ENCODE results near the gene DOCK9.
A peak's percentile ranks its signal among the peaks of the same experiment; 100 is the strongest.

The DOCK9 gene

DNA sequence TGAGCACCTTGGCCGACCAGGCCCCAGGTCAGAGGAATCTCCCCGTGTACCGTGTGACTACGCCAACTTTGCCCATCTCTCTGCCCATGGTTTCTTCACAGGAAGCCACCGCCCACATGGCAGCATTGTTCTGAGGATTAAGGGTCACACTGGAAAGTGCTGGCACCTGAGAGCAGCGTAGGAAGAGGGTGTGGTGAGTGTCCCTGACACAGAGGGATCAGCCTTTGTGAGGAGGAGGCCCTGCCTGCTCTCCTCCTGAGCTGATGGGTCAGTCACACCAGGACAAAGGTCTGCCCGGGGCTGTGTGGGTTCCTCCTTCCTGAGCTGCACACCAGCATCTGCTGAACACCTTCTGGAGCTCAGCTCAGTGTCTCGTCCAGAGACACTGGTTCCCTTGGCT lies 193.2 kb downstream of the DOCK9 start:
- DNase-seq, result no peak

- no peak for DNase-seq
Observed at GRCh38 chr13:98783856-98784478, 193.9 kb downstream of the DOCK9 start.

DNA sequence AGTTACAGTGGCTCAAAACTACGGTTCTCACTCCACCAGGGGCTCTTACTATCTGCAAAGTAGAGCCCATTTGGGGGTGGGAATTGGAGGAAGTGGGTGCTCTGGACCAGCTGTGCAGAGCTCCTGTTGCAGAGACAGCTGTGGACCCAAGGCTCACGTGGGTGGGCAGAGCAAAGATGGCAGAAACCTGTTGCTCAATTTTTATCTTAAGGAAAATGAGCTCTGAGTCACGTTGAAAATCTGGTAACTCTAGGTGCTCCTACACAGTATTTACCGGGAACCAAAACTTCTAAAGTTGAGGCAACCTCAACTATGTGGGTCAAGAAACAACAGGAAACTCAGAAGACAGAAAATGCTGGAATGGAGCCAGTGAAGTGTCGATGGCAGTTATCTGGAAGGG lies 195.2 kb downstream of the DOCK9 start:
- no peak for DNase-seq

DNA sequence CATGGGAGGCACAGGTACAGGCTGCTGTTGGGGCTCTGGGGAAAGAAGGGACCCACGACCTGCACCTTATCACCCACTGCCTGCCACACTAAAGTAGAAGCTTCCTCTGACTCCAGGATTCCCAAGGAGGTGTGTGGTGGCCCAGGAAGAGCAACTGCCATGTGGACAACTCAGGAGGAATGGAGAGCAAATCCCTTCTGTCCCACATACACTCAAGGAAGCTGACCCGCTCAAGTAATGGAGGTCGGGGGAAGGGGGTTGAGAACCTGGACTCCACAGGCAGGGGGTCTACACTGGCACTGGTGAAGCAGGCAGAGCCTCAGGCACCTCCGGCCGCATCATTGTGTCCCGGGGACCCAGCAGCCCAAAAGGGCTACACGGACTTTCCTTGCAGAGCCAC lies 196.0 kb downstream of the DOCK9 start:
- no peak for DNase-seq

DNA sequence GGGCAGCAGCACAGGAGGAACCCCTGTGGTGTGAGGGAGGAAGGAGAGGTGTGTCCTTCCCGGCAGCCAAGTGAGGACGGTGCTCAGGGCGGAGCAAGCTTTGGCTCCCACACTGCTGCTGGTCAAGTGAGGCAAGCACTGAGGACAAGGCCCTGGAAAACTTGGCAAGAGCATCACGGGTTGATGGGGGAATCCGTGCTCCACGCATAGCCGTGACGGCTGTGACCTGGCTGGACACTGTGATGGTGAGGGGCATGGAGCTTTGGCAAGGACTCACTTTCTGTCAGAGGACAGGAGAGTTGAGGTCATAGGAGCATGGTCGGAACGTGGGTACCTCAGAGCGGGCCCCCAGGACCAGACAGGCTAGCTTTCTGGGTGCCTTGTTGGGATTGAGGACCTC lies 196.4 kb downstream of the DOCK9 start:
- no peak for DNase-seq

DNA sequence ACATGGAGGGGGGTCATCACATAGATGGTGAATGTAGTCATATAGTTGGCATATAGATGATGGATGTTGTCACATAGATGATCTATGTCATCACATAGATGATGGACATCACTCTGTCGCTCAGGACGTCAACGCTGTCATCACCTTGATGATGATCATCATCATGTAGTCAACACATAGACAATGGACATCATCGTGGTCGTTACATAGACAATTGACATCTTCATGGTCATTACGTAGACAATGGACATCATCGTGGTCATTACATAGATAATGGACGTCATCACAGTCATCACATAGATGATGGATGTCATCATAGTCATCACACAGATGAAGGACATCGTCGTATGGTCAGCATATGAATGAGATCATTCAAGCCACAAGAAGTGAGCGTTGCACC lies 196.8 kb downstream of the DOCK9 start:
- DNase-seq, result no peak

- DNase-seq, result no peak
Observed at GRCh38 chr13:98780451-98780850, 197.4 kb downstream of the DOCK9 start.

GRCh38 chr13:98779695-98780094 lies 198.2 kb downstream of the DOCK9 start:
- DNase-seq, result no peak

DNA sequence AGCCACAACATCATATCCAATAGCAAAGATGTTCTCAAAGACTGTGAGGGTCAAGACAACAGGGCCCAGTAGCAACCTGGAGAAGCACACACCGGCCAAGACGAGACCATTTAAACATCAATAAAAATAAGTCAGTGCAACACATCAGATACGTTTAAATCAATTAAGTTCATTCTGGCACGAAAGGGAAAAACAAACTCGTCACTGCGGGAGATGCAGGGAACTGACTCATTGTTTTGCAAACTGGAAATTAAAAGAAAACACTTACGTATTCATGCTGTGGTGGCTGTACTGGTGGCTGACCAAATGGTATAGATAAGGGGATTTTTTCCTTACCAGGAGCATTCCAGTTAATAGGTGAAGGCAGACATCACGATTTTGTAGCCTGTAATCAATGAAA lies 199.1 kb downstream of the DOCK9 start:
- DNase-seq, result no peak

DNA sequence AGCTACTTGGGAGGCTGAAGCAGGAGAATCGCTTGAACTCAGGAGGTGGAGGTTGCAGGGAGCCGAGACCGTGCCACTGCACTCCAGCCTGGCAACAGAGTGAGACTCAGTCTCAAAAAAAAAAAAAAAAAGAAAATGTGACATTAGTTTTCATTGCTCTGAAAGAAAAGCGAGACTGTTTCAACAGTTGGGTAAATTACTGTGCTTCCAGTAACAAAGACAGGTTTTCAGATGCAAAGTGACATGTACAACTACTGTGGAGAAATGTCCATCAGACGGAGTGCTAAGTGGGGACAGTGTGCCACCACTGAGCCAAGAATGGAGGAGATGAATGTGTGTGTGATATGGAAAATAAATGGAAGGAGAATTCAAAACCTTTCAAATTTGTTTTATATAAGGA lies 201.2 kb downstream of the DOCK9 start:
- no peak for DNase-seq

- no peak for DNase-seq
Observed at GRCh38 chr13:98775844-98776598, 201.8 kb downstream of the DOCK9 start.

GRCh38 chr13:98775386-98775785 lies 202.5 kb downstream of the DOCK9 start:
- DNase-seq, result no peak

DNA sequence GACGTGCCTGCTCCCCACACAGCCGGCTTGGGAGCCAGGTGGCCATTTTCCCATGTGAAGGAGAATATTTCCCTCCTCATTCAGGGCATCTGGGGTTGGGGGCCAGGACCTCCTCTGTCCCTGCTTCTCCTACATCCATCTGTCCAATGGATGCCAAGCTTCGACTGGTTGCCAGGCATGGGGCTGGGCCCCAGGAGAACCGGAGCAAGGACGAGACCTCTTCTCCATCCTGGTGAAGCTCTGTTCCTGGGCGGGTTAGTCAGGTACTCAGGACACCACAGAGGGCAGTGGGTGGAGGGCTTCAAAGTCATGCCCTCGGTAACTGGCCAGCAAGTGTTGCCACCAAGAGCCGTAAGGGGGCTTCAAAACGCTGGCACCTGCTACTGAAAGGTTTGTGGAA lies 203.1 kb downstream of the DOCK9 start:
- no peak for DNase-seq

DNA sequence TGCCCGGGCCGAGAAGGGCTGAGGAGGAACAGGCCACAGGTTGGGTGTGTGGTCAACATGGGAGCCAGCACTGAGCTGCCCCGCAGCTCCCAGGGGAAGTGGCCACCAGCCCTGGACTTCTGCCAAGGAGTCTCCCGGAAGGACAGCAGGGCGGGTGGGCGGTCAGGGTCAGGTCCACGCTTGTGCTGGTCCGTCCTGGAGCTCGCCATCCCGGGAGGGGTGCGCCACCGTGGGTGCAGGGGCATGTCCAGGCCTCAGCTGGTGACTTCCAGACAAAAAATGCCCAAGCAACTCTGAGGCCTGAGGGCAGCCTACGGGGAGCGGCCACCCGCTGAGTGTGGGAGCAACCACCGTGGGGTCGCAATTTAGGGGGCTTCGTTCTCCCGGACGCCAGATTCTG lies 203.9 kb downstream of the DOCK9 start:
- no peak for DNase-seq

DNA sequence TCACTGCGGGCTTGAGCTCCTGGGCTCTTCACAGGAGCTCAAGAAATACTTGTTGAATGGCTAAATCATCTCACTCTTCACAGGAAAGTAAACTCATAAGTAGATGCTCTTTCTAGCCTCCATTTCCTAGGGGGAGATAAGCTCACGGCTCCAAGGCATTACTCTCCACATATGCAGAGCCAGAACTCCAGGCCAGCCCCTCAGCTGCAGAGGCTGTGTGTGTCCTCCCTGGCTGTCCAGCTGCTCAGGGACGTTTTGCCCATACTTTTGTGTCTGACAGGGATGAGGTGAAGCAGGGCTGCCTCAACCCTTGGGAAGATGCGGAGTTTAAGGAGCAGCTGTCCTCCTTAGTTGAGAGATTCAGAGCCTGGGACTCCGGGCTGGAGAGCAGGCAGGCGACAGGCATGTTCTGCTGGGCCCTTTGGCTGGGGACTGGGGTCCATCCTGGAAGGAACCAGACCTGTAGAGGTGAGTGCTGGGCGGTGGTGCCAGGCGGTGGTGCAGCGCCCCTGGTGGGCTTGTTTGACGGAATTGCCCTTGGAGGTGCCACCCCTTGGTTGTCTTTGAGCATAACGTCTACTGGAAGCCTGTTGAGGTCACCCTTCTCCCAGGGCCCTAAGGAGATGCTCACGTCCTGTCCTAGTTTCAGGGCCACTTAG lies 204.9 kb downstream of the DOCK9 start:
- no peak for DNase-seq

- no peak for DNase-seq
Observed at GRCh38 chr13:98771838-98772611, 205.8 kb downstream of the DOCK9 start.

- DNase-seq, result no peak
Observed at GRCh38 chr13:98769736-98770135, 208.1 kb downstream of the DOCK9 start.

DNA sequence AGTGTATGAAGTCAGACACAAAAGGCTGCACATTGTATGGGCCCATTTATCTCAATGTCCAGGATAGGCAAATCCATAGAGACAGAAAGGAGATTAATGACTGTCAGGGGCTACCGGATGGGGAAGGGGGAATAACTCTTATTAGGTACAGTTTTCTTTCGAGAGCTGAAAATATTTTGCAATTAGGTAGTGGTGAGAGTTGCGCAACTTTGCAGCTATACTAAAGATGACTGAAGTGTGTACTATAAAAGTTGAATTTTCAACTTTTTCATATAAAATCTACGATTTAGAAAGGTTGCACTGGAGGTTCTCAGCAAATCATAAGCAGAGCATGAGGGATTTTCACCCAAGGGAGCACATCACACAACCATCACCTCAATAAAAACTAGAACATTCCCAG lies 209.3 kb downstream of the DOCK9 start:
- no peak for DNase-seq

GRCh38 chr13:98766697-98767096 lies 211.2 kb downstream of the DOCK9 start:
- DNase-seq, result no peak

- DNase-seq, result peak; percentile 1
Observed at GRCh38 chr13:98765996-98766519, 211.8 kb downstream of the DOCK9 start.

- DNase-seq, result no peak
Observed at GRCh38 chr13:98761986-98762616, 215.8 kb downstream of the DOCK9 start.

DNA sequence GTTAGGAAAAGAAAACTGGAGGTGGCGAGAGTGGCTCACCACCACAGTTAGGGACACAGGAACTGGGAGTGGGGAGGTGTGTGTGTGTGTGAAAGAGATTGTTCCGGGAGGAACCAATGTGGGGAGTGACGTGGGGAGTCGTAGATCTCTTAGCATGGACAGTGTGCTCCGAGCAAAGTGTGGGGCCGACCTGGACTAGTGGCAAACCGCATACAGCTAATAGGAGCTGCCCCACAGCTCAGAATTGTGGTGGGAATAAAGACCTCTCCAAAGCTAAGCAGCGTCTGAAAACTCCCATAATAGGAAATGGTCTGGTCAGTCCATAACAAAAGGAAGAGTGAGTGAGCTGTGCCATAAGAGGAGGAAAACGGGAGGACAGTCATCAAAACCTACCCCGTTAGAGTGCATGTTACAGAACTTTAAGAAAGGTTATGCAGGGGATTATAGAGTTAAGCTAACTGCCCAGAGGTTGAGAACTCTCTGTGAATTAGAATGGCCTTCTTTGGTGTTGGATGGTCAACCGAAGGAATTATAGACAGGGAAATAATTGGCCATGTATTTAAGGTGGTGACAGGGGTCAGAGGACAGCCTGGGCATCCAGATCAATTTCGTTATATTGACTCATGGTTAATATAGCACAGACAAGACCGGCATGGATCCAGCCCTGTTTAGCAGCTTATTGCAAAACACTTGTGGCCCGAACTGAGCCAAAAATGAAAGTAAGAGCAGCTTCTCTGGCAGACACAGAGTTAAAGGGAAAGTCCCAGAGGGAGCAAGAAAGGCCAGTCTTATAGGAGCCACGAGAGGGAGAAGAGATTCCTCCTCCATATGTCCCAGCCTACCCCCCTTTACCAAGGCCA lies 216.5 kb downstream of the DOCK9 start:
- no peak for DNase-seq
